Measurements from ENCODE around the gene NUDCD3. TPM values are rescaled to one million over a fixed set of nuclear protein-coding genes. Genes with fewer than 3 reads are reported as not detected.

NUDCD3 gene
- total and polyA plus RNA-seq, 7 donors: 14.3 to 50.5 (median 37.2) TPM

DNA sequence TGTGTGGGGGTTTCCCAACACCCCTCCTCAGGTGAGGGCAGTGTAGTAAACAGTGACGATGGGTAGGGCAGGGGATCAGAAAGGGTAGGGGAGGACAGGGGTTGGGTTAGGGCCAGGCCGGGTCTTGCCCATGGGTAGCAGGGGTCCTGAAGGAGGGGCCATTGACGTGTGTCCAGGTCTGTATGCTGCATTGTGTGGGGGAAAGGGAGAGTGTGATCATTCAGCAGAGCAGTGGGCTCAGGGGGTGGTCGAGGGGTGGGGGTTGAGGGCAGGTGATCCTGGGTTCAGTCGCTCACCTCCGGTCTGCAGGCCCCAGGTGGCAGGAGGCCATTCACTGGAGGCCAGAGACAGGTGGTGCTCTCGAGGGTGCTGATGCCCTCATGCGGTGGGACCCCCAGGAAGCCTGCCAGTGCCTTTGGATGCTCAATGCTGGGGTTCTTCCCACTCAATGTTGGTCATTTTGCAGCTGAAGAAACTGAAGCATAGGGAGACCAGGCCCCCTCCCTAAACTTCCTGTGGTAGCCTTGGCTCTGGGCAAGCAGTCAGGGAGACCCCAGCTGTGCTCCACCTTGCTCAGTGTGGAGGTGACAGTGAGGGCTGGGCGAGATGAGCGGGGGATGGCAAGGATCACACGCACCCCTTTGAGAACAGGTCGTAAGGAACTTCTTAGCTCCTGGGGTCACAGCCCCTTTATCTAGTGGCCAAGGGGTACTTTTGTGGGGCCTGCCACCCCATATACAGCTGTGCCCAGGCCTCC is 116.3 kb downstream of the NUDCD3 start:
- Histone ChIP-seq H3K27me3 (no peaks in the 10 kb centered on the region), H3K9me3 (no peaks in the 10 kb centered on the region), H3K36me3 (no peaks in the 10 kb centered on the region), H3K4me3 (no peak overlapping the region), H3K4me1 (no peaks in the 10 kb centered on the region), H3K27ac (no peak overlapping the region)
- no peak for DNase-seq
- WGBS, 2 donors: 72 to 82% methylated on average over 12 of the region's 12 CpGs
- TF ChIP-seq POLR2A (IDR thresholded peaks at IDR 0.05) (no peak), EP300 (IDR thresholded peaks at IDR 0.05) (no peak), POLR2AphosphoS5 (IDR thresholded peaks at IDR 0.05) (no peak)
- TF ChIP-seq, protein P1, sequence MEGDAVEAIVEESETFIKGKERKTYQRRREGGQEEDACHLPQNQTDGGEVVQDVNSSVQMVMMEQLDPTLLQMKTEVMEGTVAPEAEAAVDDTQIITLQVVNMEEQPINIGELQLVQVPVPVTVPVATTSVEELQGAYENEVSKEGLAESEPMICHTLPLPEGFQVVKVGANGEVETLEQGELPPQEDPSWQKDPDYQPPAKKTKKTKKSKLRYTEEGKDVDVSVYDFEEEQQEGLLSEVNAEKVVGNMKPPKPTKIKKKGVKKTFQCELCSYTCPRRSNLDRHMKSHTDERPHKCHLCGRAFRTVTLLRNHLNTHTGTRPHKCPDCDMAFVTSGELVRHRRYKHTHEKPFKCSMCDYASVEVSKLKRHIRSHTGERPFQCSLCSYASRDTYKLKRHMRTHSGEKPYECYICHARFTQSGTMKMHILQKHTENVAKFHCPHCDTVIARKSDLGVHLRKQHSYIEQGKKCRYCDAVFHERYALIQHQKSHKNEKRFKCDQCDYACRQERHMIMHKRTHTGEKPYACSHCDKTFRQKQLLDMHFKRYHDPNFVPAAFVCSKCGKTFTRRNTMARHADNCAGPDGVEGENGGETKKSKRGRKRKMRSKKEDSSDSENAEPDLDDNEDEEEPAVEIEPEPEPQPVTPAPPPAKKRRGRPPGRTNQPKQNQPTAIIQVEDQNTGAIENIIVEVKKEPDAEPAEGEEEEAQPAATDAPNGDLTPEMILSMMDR (IDR thresholded peaks at IDR 0.05): no peak
- intact Hi-C loops (cut with DNase I): no loop called here

DNA sequence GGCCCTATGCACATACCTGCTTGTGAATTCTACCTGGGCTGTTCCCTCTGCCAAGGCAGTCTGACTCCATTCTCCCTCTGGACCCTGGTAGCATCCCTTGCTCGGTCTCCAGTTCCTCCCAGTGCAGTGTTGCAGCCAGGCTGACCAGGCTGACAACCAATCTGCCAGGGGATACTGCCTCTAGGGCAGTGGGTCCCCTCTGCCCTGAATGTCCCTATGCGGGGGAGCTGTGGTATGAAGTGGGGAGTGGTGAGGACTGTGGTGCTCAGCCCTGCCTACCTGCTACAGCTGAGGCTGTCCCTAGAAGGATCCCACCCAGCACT is 117.1 kb downstream of the NUDCD3 start:
- Histone ChIP-seq H3K4me1 (no peaks in the 10 kb centered on the region), H3K36me3 (no peaks in the 10 kb centered on the region), H3K27ac (no peak overlapping the region), H3K4me3 (no peak overlapping the region), H3K27me3 (peaks cover 0 to 3% (median 0%) of the 10 kb centered on the region in 3 donors), H3K9me3 (no peaks in the 10 kb centered on the region)
- no peak for DNase-seq
- intact Hi-C loops (cut with DNase I): no loop called here
- TF ChIP-seq POLR2A (IDR thresholded peaks at IDR 0.05) (no peak), EP300 (IDR thresholded peaks at IDR 0.05) (no peak), POLR2AphosphoS5 (IDR thresholded peaks at IDR 0.05) (no peak)
- TF ChIP-seq, protein P1 (IDR thresholded peaks at IDR 0.05): no peak
- 78 to 80% methylated on average over 2 of the region's 2 CpGs for WGBS, 2 donors

DNA sequence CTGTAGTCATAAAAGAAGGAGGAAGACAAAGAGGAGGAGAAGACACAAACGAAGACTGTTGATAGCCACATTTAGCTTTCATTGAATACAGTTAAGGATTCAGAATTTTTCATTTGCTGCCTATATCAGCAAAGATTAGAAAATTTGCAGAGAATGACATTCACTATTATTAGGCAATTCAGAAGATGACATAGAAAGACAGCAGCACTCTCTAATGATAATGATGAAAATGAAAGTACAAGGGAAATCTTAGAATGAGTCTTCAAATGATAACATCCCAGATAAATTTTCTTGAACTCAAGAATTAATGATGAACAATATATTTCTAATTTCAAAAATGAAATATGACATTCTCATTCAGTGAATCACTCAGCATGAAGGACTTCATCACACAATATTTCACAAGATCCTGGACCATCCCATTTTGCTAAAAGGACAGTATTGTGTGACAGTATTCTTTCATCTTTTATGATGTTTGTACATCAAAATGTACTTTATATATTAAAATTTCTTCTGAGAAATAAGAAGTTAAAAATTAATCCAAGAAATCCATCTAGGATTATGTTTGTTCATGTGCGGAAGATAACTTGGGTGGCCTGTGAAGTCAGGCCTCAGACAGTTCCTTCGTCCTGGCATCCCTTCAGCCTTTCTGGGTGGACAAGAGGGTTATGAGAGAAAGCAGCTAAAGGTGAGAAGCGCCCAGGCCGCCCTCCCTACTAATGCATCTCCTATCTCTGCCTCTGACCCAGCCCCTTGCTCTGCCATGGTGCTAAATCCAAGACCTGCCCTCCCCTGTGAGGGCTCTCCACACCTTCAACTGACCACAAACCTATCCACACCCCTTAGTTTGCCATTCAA is 117.7 kb downstream of the NUDCD3 start:
- intact Hi-C loops (cut with DNase I): no loop called here
- TF ChIP-seq POLR2AphosphoS5 (IDR thresholded peaks at IDR 0.05) (no peak), EP300 (IDR thresholded peaks at IDR 0.05) (no peak), POLR2A (IDR thresholded peaks at IDR 0.05) (no peak)
- TF ChIP-seq, protein P1 (IDR thresholded peaks at IDR 0.05): no peak

DNA sequence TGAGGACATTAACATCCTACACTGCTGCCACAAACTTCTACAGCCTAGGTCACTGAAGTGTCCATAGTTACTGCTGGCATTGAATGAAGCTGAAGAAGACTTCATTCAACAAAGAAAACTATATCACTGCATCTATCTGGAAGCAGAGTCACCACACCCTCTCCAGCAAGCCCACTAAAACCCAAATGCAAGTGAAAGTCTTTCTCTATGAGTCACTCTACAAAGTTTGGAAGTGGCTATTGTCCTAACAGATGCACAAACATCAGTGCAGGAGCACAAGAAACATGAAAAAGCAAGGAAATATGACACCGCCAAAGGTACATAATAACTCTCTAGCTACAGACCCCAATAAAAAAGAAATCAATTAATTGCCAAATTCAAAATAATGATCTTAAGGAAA is 121.6 kb downstream of the NUDCD3 start:
- no peaks in the 10 kb centered on the region for H3K4me1 ChIP-seq
- H3K4me3 ChIP-seq: no peak overlapping the region
- no peak for DNase-seq
- no peaks in the 10 kb centered on the region for H3K36me3 ChIP-seq
- H3K27ac ChIP-seq: no peak overlapping the region
- WGBS, 2 donors: 94 to 100% methylated on average over 1 of the region's 1 CpG
- peaks cover 0 to 9% (median 3%) of the 10 kb centered on the region in 3 donors for H3K27me3 ChIP-seq
- no peaks in the 10 kb centered on the region for H3K9me3 ChIP-seq
- no peak for TF ChIP-seq EP300 (IDR thresholded peaks at IDR 0.05)
- TF ChIP-seq POLR2A (IDR thresholded peaks at IDR 0.05): no peak
- TF ChIP-seq POLR2AphosphoS5 (IDR thresholded peaks at IDR 0.05): no peak
- TF ChIP-seq, protein P1 (IDR thresholded peaks at IDR 0.05): no peak
- intact Hi-C loops (cut with DNase I): no loop called here

More for the DNA sequence above, 117.7 kb downstream of the NUDCD3 start:
- Histone ChIP-seq H3K4me1 (no peaks in the 10 kb centered on the region), H3K27ac (no peak overlapping the region), H3K36me3 (no peaks in the 10 kb centered on the region), H3K9me3 (no peaks in the 10 kb centered on the region), H3K4me3 (no peak overlapping the region), H3K27me3 (peaks cover 0 to 9% (median 2%) of the 10 kb centered on the region in 3 donors)
- DNase-seq: no peak
- WGBS, 2 donors: 48 to 76% methylated on average over 5 of the region's 5 CpGs

Measured in sigmoid colon (tissue), 7 donors.